ENCODE measurements around the gene CA14. TPM values are rescaled to one million over a fixed set of nuclear protein-coding genes. Genes with fewer than 3 reads are reported as not detected.
A peak's percentile ranks its signal among the peaks of the same experiment; 100 is the strongest.
"Not testable (repeated sequence)": the region's sequence is repeated elsewhere in the genome, so short reads cannot be mapped to it uniquely, and the experiment has no call there.

CA14 gene
- 10 to 100 TPM in 5 of 8 experiments, 1 to 10 TPM in 2, under 1 TPM in 1; 0.56 to 86.1 (median 28.3) TPM for total RNA-seq

GRCh38 chr1:150257624-150258585 lies at the start of gene CA14:
CA14 (plus strand) TSS chr1:150257774; CDS start chr1:150258129, 355 bp downstream.
- in situ Hi-C loops (cut with MboI; ENCODE audit: low pct_unique_long_range_greater_than_20kb in 2 of 9, low sequenced_read_pairs in 9 of 9, unreplicated experiment in 9 of 9): no loop called here
- Histone ChIP-seq H3K27ac (peak within 1 kb of the TSS; percentile 92 to 96), H3K4me1 (replicated peaks in 1 of 2) (peaks cover 47% of the 10 kb centered on the region in 2 donors), H3K4me3 (peak within 1 kb of the TSS; percentile 15 to 37 (median 28))
- peak in 5 of 8 experiments; percentile 42 to 62 (median 60) for ATAC-seq (replicated peaks in 6 of 8)
- 0 to 60% (median 7%) methylated on average over 2 to 12 of the region's 13 CpGs; no CpG with 5 or more reads in 2 of the 10 experiments for WGBS, 10 experiments

- WGBS, 10 experiments: 67 to 100% (median 91%) methylated on average over 1 to 6 of the region's 6 CpGs; no CpG with 5 or more reads in 1 of the 10 experiments
- not testable (repeated sequence) for H3K4me3 ChIP-seq; ATAC-seq (replicated peaks in 6 of 8); H3K27ac ChIP-seq; H3K4me1 ChIP-seq (replicated peaks in 1 of 2)
- in situ Hi-C loops (cut with MboI; ENCODE audit: low pct_unique_long_range_greater_than_20kb in 2 of 9, low sequenced_read_pairs in 9 of 9, unreplicated experiment in 9 of 9): loop anchor here in 1 of 9 experiments (25.0 kb wide), 1 partner anchor 246 kb away; no protein-coding TSS in a partner anchor
These were observed 49.1 kb upstream of the CA14 start for GRCh38 chr1:150208460-150208859.

GRCh38 chr1:150210091-150210490 lies 47.5 kb upstream of the CA14 start:
- Histone ChIP-seq H3K4me3 (no peak overlapping the region), H3K4me1 (replicated peaks in 1 of 2) (peaks cover 0 to 5% of the 10 kb centered on the region in 2 donors), H3K27ac (no peak overlapping the region)
- 64 to 100% (median 89%) methylated on average over 1 to 4 of the region's 4 CpGs for WGBS, 10 experiments
- in situ Hi-C loops (cut with MboI; ENCODE audit: low pct_unique_long_range_greater_than_20kb in 2 of 9, low sequenced_read_pairs in 9 of 9, unreplicated experiment in 9 of 9): loop anchor here in 1 of 9 experiments (25.0 kb wide), 1 partner anchor 248 kb away; no protein-coding TSS in a partner anchor
- no peak for ATAC-seq (replicated peaks in 6 of 8)

- Histone ChIP-seq H3K4me1 (replicated peaks in 1 of 2) (peaks cover 0 to 5% of the 10 kb centered on the region in 2 donors), H3K27ac (no peak overlapping the region), H3K4me3 (no peak overlapping the region)
- whole genome bisulfite sequencing, 10 experiments: 80 to 100% (median 91%) methylated on average over 1 to 4 of the region's 4 CpGs
- in situ Hi-C loops (cut with MboI; ENCODE audit: low pct_unique_long_range_greater_than_20kb in 2 of 9, low sequenced_read_pairs in 9 of 9, unreplicated experiment in 9 of 9): loop anchor here in 1 of 9 experiments (25.0 kb wide), 1 partner anchor 248 kb away; no protein-coding TSS in a partner anchor
- no peak for ATAC-seq (replicated peaks in 6 of 8)
These were observed 46.9 kb upstream of the CA14 start for GRCh38 chr1:150210706-150211105.

- ATAC-seq (replicated peaks in 6 of 8): no peak
- in situ Hi-C loops (cut with MboI; ENCODE audit: low pct_unique_long_range_greater_than_20kb in 2 of 9, low sequenced_read_pairs in 9 of 9, unreplicated experiment in 9 of 9): loop anchor here in 1 of 9 experiments (25.0 kb wide), 1 partner anchor 250 kb away; no protein-coding TSS in a partner anchor
These were observed 45.5 kb upstream of the CA14 start for GRCh38 chr1:150212070-150212469.

GRCh38 chr1:150213170-150214098 lies 44.1 kb upstream of the CA14 start:
- peak overlapping the region in 1 of 2 donors; percentile 13 for H3K27ac ChIP-seq
- H3K4me3 ChIP-seq: peak overlapping the region; percentile 30 to 43 (median 40)
- WGBS, 10 experiments: 0 to 70% (median 29%) methylated on average over 9 to 38 of the region's 38 CpGs
- peaks cover 0 to 5% of the 10 kb centered on the region in 2 donors for H3K4me1 ChIP-seq (replicated peaks in 1 of 2)
- in situ Hi-C loops (cut with MboI; ENCODE audit: low pct_unique_long_range_greater_than_20kb in 2 of 9, low sequenced_read_pairs in 9 of 9, unreplicated experiment in 9 of 9): loop anchor here in 1 of 9 experiments (25.0 kb wide), 1 partner anchor 251 kb away; no protein-coding TSS in a partner anchor
- peak; percentile 99 to 100 (median 100) for ATAC-seq (replicated peaks in 6 of 8)

More at GRCh38 chr1:150212070-150212469, 45.5 kb upstream of the CA14 start:
- Histone ChIP-seq H3K4me1 (replicated peaks in 1 of 2) (peaks cover 0 to 5% of the 10 kb centered on the region in 2 donors), H3K27ac (no peak overlapping the region), H3K4me3 (no peak overlapping the region)
- WGBS, 10 experiments: 80 to 100% (median 94%) methylated on average over 3 to 9 of the region's 9 CpGs

- ATAC-seq (replicated peaks in 6 of 8): peak in 1 of 8 experiments; percentile 12
- WGBS, 10 experiments: 22 to 85% (median 76%) methylated on average over 1 to 12 of the region's 18 CpGs; no CpG with 5 or more reads in 1 of the 10 experiments
These were observed 43.3 kb upstream of the CA14 start for GRCh38 chr1:150214099-150214756.

GRCh38 chr1:150215855-150216254 lies 41.7 kb upstream of the CA14 start:
- ATAC-seq (replicated peaks in 6 of 8); H3K4me3 ChIP-seq; H3K27ac ChIP-seq; H3K4me1 ChIP-seq (replicated peaks in 1 of 2): not testable (repeated sequence)
- 92 to 100% (median 100%) methylated on average over 1 to 6 of the region's 6 CpGs for WGBS, 10 experiments
- in situ Hi-C loops (cut with MboI; ENCODE audit: low pct_unique_long_range_greater_than_20kb in 2 of 9, low sequenced_read_pairs in 9 of 9, unreplicated experiment in 9 of 9): loop anchor here in 1 of 9 experiments (25.0 kb wide), 1 partner anchor 254 kb away; no protein-coding TSS in a partner anchor

More at GRCh38 chr1:150214099-150214756, 43.3 kb upstream of the CA14 start:
- in situ Hi-C loops (cut with MboI; ENCODE audit: low pct_unique_long_range_greater_than_20kb in 2 of 9, low sequenced_read_pairs in 9 of 9, unreplicated experiment in 9 of 9): loop anchor here in 1 of 9 experiments (25.0 kb wide), 1 partner anchor 252 kb away; no protein-coding TSS in a partner anchor
- not testable (repeated sequence) for H3K4me1 ChIP-seq (replicated peaks in 1 of 2); H3K27ac ChIP-seq
- H3K4me3 ChIP-seq: peak overlapping the region; percentile 30 to 43 (median 40)

- WGBS, 10 experiments: 90 to 100% (median 98%) methylated on average over 1 to 2 of the region's 2 CpGs; no CpG with 5 or more reads in 4 of the 10 experiments
- no peak overlapping the region for H3K27ac ChIP-seq
- ATAC-seq (replicated peaks in 6 of 8): peak in 3 of 8 experiments; percentile 17 to 52 (median 50)
- H3K4me1 ChIP-seq (replicated peaks in 1 of 2): no peaks in the 10 kb centered on the region
- no peak overlapping the region for H3K4me3 ChIP-seq
- in situ Hi-C loops (cut with MboI; ENCODE audit: low pct_unique_long_range_greater_than_20kb in 2 of 9, low sequenced_read_pairs in 9 of 9, unreplicated experiment in 9 of 9): loop anchor here in 1 of 9 experiments (25.0 kb wide), 1 partner anchor 259 kb away; no protein-coding TSS in a partner anchor
These were observed 36.0 kb upstream of the CA14 start for GRCh38 chr1:150221552-150221951.

GRCh38 chr1:150224983-150225382 lies 32.6 kb upstream of the CA14 start:
- in situ Hi-C loops (cut with MboI; ENCODE audit: low pct_unique_long_range_greater_than_20kb in 2 of 9, low sequenced_read_pairs in 9 of 9, unreplicated experiment in 9 of 9): loop anchor here in 1 of 9 experiments (25.0 kb wide), 1 partner anchor 263 kb away; no protein-coding TSS in a partner anchor
- no peak overlapping the region for H3K4me3 ChIP-seq
- H3K4me1 ChIP-seq (replicated peaks in 1 of 2): no peaks in the 10 kb centered on the region
- 86 to 100% (median 100%) methylated on average over 1 of the region's 1 CpG; no CpG with 5 or more reads in 2 of the 10 experiments for WGBS, 10 experiments
- peak in 3 of 8 experiments; percentile 17 to 92 (median 80) for ATAC-seq (replicated peaks in 6 of 8)
- H3K27ac ChIP-seq: no peak overlapping the region

- WGBS, 10 experiments: 83 to 100% (median 100%) methylated on average over 1 of the region's 1 CpG; no CpG with 5 or more reads in 1 of the 10 experiments
- ATAC-seq (replicated peaks in 6 of 8): no peak
- H3K4me1 ChIP-seq (replicated peaks in 1 of 2): no peaks in the 10 kb centered on the region
- H3K27ac ChIP-seq: no peak overlapping the region
- H3K4me3 ChIP-seq: no peak overlapping the region
- in situ Hi-C loops (cut with MboI; ENCODE audit: low pct_unique_long_range_greater_than_20kb in 2 of 9, low sequenced_read_pairs in 9 of 9, unreplicated experiment in 9 of 9): no loop called here
These were observed 32.0 kb upstream of the CA14 start for GRCh38 chr1:150225546-150225945.

All from motor neuron (in vitro differentiated cells).